GM18498 (cell line): Measurements from ENCODE around the gene CHD9.

Experiments
- ATAC-seq: cut with Tn5 transposase; IDR thresholded peaks from one replicate; pipeline ENCODE4 v1.9.1; 2021; ENCODE audit warnings: mild to moderate bottlenecking, moderate library complexity; ENCODE audit not compliant: unreplicated experiment

CHD9 gene

DNA sequence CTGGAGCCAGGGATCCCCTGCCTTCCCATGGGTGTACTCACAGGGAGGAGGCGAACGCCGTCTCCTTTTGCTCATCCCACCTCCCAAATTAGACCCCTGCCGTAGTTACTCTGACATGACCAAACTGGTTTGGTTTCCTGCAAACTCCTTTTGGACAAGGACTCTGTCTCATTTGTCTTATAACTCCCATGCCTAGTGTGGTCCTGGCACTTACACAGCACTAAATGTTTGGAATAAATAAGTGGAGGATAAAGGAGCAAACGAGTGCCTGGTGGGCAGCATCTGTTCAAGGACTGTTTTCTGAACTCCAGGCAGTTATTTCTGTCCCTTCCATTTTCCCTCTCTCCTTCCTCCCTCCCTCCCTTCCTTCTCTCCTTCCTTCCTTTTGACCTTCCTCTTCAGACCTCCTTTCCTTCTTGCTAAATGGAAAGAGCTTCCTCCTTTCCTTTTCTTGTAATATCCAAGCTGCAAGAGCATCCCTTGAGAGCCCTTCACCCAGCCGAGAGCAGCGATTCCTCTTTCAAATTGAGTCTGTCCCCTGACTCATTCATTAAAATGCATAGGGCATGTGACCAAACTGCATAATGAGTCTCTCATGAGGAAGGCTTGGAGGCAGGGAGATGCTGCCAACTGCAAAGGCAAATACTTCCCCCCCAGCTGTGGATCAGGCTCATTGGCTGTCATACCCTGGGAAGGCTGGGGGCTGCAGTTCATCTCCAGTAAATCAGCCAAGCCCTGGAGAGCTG is 36.8 kb downstream of the CHD9 start:
- ATAC-seq, result peak; percentile 55

DNA sequence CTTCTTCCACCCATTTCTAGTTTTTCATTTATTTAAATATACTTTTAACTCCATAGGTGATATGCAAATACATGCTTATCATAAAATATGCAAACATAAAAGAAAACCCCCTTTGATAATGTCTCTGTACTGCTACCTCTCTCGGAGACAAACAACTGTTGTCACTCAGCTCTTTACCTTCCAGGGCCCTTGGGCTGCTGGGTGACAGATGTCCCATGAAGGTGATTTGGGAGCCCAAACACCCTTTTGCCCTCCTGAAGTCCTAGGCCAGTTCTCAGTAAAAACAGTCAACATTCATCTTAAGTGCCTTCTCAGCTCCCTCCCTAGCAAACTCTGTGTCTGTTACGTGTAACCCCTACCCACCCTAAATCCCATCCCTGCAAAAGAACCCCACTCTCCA is 37.5 kb downstream of the CHD9 start:
- ATAC-seq, result no peak

GRCh38 chr16:53093162-53093744 is 38.5 kb downstream of the CHD9 start:
- ATAC-seq, result no peak

- peak; percentile 55 for ATAC-seq
Observed at GRCh38 chr16:53094013-53094630, 39.3 kb downstream of the CHD9 start.

GRCh38 chr16:53097190-53097589 is 42.4 kb downstream of the CHD9 start:
- no peak for ATAC-seq

DNA sequence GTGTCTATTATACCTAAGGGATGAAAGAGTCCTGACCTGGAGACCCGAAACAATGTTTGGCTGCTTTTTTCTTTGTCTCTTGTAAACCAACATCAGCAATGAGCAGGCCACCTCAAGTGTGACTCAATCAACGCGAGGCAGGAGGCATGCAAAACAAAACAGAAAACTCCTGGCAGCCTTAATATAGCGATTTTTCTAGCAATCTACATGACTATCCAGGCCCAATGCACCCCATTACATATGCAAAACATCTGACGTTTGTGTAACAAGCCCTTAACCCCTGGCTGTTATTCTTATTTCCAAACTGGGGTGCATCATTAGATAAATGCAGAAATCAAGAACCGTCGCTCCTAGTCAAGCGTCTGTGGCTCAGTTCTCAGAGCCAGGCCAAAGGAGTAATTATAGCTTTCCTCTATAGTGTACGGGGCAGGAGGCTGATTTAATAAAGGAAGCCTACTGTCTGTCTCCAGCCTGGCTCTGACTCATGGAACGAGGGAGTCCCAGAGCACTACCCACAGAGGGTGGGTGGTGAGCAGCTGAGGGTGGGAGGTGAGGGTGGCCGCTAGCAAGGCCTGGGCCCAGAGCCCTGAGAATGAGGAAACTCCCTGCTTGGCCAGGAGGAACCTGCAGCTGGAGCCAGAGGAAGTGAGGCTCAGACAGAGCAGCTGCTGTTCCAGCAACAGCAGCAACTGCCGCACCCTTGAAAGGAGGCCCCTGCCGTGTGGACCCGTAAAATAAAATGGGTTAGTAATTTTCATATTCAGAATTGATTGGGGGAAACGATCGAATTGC is 43.9 kb downstream of the CHD9 start:
- ATAC-seq, result peak; percentile 65

DNA sequence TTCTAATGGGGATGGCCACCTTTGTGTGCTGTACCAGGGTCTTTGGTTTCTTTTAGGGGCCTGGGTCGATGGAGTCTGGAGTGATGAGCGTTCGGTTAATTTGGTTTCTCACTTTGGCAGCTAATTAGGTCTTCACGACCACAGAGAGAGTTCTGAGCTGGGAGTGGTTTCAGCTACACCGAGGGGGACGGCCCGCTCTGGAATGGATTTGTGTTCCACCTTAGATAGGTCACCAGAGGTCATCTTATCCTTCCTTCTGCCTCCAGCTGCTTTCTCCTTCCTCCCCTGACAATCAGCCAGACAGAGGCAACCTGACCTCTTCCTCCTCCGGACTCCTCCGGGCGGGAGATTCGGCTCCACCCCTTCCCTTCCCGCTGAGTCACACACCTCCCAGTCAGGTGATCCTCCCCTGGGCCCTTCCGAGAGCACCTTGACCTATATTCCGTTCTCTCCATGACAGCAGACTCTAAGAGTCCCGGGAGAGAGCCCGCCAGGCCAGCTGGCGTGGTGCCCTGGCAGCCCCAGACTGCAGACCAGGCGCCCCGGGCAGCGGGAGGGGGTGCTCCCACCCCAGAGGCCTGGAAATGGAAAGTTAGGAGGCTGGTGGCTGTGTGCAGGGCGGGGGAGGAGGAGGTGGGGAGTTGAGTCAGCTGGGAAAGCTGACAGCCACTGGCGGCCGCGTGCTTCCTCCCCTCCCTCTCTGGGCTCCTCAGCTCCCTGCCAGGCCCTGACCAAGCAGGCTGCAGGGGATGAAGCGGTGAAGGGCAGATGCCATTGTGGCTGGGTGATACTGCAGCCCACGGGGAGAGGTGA is 44.7 kb downstream of the CHD9 start:
- ATAC-seq, result peak; percentile 51

- ATAC-seq, result no peak
Observed at GRCh38 chr16:53100131-53100748, 45.4 kb downstream of the CHD9 start.

DNA sequence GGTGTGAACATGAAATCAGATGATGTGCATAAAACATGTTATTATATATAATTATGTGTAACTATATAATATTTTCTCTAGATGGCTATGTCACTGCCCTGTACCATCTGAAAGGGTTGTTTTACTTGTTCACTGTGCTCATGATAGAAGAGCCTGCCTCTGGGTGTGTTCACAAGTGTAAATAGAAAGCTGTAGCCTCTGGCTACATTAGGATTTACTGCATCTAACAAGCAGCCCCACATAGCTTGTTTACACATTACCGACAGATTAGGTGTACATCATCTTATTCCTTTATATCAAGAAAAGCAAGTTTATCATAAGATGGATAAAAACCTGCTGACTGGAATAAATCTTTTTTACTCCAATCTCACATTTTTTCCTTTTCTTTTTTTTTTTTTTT is 46.1 kb downstream of the CHD9 start:
- ATAC-seq, result no peak

DNA sequence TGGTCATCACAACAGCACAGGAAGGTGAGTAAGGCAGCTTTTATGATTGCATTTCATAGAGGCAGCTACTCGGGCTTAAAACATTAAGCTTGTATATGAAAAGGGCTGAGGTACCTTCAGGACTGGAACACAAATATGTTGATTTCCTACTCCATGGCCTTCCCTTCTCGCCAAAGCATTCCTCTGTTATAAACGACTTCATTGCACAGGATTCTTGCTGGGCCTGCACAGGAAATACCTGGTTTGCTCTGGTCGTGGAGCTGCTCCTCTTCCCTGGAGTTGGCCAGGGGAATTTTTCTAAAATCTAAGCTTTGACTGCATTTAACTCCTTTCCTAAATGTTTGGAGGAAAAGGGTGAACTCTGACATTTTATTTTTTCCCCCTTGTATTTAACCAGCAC is 49.0 kb downstream of the CHD9 start:
- ATAC-seq, result no peak

DNA sequence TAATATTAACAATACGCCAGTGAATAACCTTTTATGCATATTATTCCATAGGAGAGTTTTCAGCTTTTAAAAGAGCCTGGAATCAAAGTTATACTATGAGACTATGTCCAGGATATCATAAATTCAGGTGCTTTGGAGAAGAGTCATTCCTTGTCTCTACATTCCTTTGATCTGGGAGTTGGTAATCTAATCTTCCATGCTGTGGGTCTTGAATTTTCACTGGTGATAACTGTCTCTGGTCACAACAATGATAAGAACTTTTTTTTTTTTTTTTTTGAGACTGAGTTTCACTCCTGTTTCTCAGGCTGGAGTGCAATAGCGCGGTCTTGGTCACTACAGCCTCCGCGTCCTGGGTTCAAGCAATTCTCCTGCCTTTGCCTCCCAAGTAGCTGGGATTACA is 50.8 kb downstream of the CHD9 start:
- no peak for ATAC-seq

GRCh38 chr16:53111078-53111791 is 56.4 kb downstream of the CHD9 start:
- ATAC-seq, result no peak

- ATAC-seq, result no peak
Observed at GRCh38 chr16:53112015-53112414, 57.2 kb downstream of the CHD9 start.

DNA sequence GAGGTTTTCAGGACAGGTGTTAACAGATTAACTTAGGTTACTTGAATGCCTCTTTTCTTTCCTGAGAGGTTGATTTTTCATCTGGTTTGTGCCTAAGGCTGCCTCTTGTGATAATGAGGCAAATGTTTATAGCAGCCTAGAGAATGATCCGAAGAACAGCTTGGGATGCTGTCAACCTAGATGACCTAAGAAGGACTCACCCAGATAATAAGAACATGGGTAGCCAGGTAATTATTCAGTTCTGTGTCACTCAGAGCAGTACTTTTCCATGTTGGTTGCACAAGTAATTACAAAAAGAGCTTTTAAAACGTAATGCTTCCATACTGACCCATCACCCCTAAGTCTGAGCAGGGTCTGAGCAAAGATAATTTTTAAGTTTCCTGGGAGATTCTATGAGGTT is 60.3 kb downstream of the CHD9 start:
- ATAC-seq, result no peak

- no peak for ATAC-seq
Observed at GRCh38 chr16:53115773-53116172, 61.0 kb downstream of the CHD9 start.

GRCh38 chr16:53121043-53121620 is 66.3 kb downstream of the CHD9 start:
- ATAC-seq, result no peak

DNA sequence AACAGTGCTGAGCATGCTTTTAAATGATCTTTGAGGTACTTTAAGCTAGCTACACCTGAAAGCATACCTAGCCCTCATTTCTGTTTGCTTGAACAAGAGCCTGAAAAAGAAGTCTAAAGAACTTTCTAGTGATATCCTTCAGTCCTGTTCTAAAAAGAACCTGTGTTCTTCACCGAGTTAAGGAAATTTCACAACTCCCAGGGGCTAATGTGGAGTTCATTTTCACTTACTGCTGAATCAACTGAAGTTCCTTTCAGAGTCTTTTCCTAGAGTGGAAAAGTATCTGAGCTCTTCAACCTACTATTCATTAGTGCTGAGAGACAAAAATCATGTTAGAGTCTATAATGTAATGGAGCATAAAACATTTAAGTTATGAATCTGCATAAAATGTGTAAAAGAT is 66.9 kb downstream of the CHD9 start:
- no peak for ATAC-seq

DNA sequence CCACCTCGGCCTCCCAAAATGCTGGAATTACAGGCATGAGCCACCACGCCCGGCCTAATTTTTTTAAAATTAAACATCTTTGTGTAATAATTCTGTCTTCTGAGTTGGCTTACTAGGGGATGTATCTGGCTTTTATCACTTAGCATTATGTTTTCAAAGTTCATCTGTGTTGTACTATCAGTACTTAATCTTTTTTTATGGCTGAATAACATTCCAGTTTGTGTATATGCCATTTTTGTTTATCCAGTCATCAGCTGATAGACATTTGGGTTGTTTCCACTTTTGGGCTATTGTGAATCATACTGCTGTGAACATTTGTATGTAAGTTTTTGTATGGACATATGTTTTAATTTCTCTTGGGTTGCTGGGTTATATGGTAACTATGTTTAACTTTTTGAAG is 69.0 kb downstream of the CHD9 start:
- ATAC-seq, result no peak

GRCh38 chr16:53126390-53126789 is 71.6 kb downstream of the CHD9 start:
- no peak for ATAC-seq
